Measurements from ENCODE around the gene OR51B2.
A peak's percentile ranks its signal among the peaks of the same experiment; 100 is the strongest.
"Not testable (repeated sequence)": the region's sequence is repeated elsewhere in the genome, so short reads cannot be mapped to it uniquely, and the experiment has no call there.

The OR51B2 gene

GRCh38 chr11:5324197-5324596 lies at the start of gene OR51B2:
TSS of gene OR51B2 (minus strand) at chr11:5324297. CDS start at chr11:5324297, 0 bp downstream.
- no peak for DNase-seq (ENCODE audit: insufficient read length, low spot score)
- FAIRE-seq: no peak

GRCh38 chr11:5369789-5370188 lies 45.7 kb upstream of the OR51B2 start:
- FAIRE-seq: no peak

GRCh38 chr11:5368502-5369043 lies 44.5 kb upstream of the OR51B2 start:
- FAIRE-seq (no peak), DNase-seq (ENCODE audit: insufficient read length, low spot score) (no peak)

More at GRCh38 chr11:5369789-5370188, 45.7 kb upstream of the OR51B2 start:
- DNase-seq (ENCODE audit: insufficient read length, low spot score): peak; percentile 26

- DNase-seq (ENCODE audit: insufficient read length, low spot score): no peak
Measured at GRCh38 chr11:5367448-5368074, 43.5 kb upstream of the OR51B2 start.

GRCh38 chr11:5366856-5367255 lies 42.8 kb upstream of the OR51B2 start:
- DNase-seq (ENCODE audit: insufficient read length, low spot score): no peak
- FAIRE-seq: no peak

More at GRCh38 chr11:5367448-5368074, 43.5 kb upstream of the OR51B2 start:
- no peak for FAIRE-seq

GRCh38 chr11:5366365-5366764 lies 42.3 kb upstream of the OR51B2 start:
- FAIRE-seq; DNase-seq (ENCODE audit: insufficient read length, low spot score): not testable (repeated sequence)

- DNase-seq (ENCODE audit: insufficient read length, low spot score): peak; percentile 55
- peak; percentile 85 for FAIRE-seq
Measured at GRCh38 chr11:5364214-5364613, 40.1 kb upstream of the OR51B2 start.

GRCh38 chr11:5363679-5364078 lies 39.6 kb upstream of the OR51B2 start:
- FAIRE-seq (no peak), DNase-seq (ENCODE audit: insufficient read length, low spot score) (no peak)

GRCh38 chr11:5362017-5362625 lies 38.0 kb upstream of the OR51B2 start:
- DNase-seq (ENCODE audit: insufficient read length, low spot score) (no peak), FAIRE-seq (no peak)

GRCh38 chr11:5356031-5356430 lies 31.9 kb upstream of the OR51B2 start:
- FAIRE-seq; DNase-seq (ENCODE audit: insufficient read length, low spot score): not testable (repeated sequence)

GRCh38 chr11:5351208-5351607 lies 27.1 kb upstream of the OR51B2 start, which contains the start of gene OR51B6:
TSS of gene OR51B6 (plus strand) at chr11:5351508. CDS start at chr11:5351508, 0 bp downstream.
- FAIRE-seq (no peak), DNase-seq (ENCODE audit: insufficient read length, low spot score) (no peak)

- FAIRE-seq (no peak), DNase-seq (ENCODE audit: insufficient read length, low spot score) (no peak)
Measured at GRCh38 chr11:5349550-5349949, 25.5 kb upstream of the OR51B2 start.

- FAIRE-seq: no peak
- no peak for DNase-seq (ENCODE audit: insufficient read length, low spot score)
Measured at GRCh38 chr11:5348551-5349194, 24.6 kb upstream of the OR51B2 start.

GRCh38 chr11:5345831-5346230 lies 21.7 kb upstream of the OR51B2 start:
- no peak for DNase-seq (ENCODE audit: insufficient read length, low spot score)
- no peak for FAIRE-seq

GRCh38 chr11:5343474-5344335 lies 19.6 kb upstream of the OR51B2 start, which contains the start of gene OR51B5:
TSS of gene OR51B5 (minus strand) at chr11:5343524. CDS start at chr11:5343524, 0 bp downstream.
- FAIRE-seq: no peak
- DNase-seq (ENCODE audit: insufficient read length, low spot score): no peak

- FAIRE-seq: no peak
- DNase-seq (ENCODE audit: insufficient read length, low spot score): no peak
Measured at GRCh38 chr11:5339771-5340322, 15.8 kb upstream of the OR51B2 start.

- DNase-seq (ENCODE audit: insufficient read length, low spot score); FAIRE-seq: not testable (repeated sequence)
Measured at GRCh38 chr11:5337253-5337652, 13.2 kb upstream of the OR51B2 start.

- no peak for DNase-seq (ENCODE audit: insufficient read length, low spot score)
- FAIRE-seq: no peak
Measured at GRCh38 chr11:5336331-5336730, 12.2 kb upstream of the OR51B2 start.

- DNase-seq (ENCODE audit: insufficient read length, low spot score) (no peak), FAIRE-seq (no peak)
Measured at GRCh38 chr11:5335170-5335569, 11.1 kb upstream of the OR51B2 start.

GRCh38 chr11:5317292-5317691 lies 6.8 kb downstream of the OR51B2 start:
- no peak for DNase-seq (ENCODE audit: insufficient read length, low spot score)
- FAIRE-seq: no peak
